B cell (primary cell): ENCODE measurements around the gene CTXN3. TPM values are rescaled to one million over a fixed set of nuclear protein-coding genes. Genes with fewer than 3 reads are reported as not detected.

Experiments
- ATAC-seq: fragments of 200-7000 bp; cut with Tn5 transposase; one replicate; pipeline ENCODE4 v1.10.0; 2021; ENCODE audit warnings: low read depth, mild to moderate bottlenecking, moderate number of reproducible peaks, moderate library complexity
- CTCF ChIA-PET: fragments of 350-600 bp; sonication (Branson Sonifier 250); formaldehyde crosslinking; loops from one replicate; lab custom pipeline; 2021; ENCODE audit warnings: antibody characterized with exemption, inconsistent platforms; lab: Charles Lee
- POLR2A ChIA-PET: fragments of 350-600 bp; sonication (Branson Sonifier 250); formaldehyde crosslinking; loops from one replicate; lab custom pipeline; 2021; ENCODE audit warnings: antibody characterized with exemption; lab: Charles Lee
- DNase-seq: peaks from one replicate; pipeline ENCODE4 v3.0.0; 2013
- H2AFZ ChIP-seq: 2 replicates; pipeline ENCODE4 v1.6.1; 2012; ENCODE audit warnings: mild to moderate bottlenecking, low read depth, low read length; ENCODE audit not compliant: insufficient read depth, poor library complexity, severe bottlenecking
- H3K27ac ChIP-seq, 2 donors: 1 replicate in 1 of 2; 2 replicates in 1 of 2; pipeline ENCODE4 v1.5.1; 2012 to 2013; ENCODE audit warnings: low read length in 2 of 2, mild to moderate bottlenecking in 2 of 2, moderate library complexity in 1 of 2
- H3K27me3 ChIP-seq, 4 experiments: fragments of 200-600 bp in 1 of 4; sonication (generic) in 1 of 4; replicated peaks in 1 of 4; 1 replicate in 2 of 4; 2 replicates in 2 of 4; pipeline versions ENCODE4 v1.6.1 to v1.7.0; 2013 to 2016; ENCODE audit warnings: low read length in 3 of 4, mild to moderate bottlenecking in 2 of 4, mixed read lengths in 1 of 4, moderate library complexity in 1 of 4; ENCODE audit not compliant: insufficient read depth in 4 of 4, control insufficient read depth in 3 of 4; ENCODE audit errors: control extremely low read depth in 1 of 4
- H3K36me3 ChIP-seq, 2 experiments: replicated peaks in 1 of 2; 1 replicate in 1 of 2; 2 replicates in 1 of 2; pipeline versions ENCODE4 v1.6.1 to v1.7.1; 2013; ENCODE audit warnings: low read length in 1 of 2; ENCODE audit not compliant: insufficient read depth in 2 of 2, control insufficient read depth in 1 of 2; ENCODE audit errors: control extremely low read depth in 1 of 2, extremely low read depth in 1 of 2
- H3K4me1 ChIP-seq, 2 donors: fragments of 200-600 bp in 1 of 2; sonication (generic) in 1 of 2; 1 replicate in 1 of 2; 2 replicates in 1 of 2; pipeline versions ENCODE4 v1.5.1 to v1.6.1; 2013 to 2017; ENCODE audit warnings: low read length in 2 of 2; ENCODE audit not compliant: control insufficient read depth in 2 of 2, insufficient read depth in 2 of 2
- H3K4me2 ChIP-seq: replicated peaks from 2 replicates; pipeline ENCODE3; 2012; ENCODE audit warnings: mild to moderate bottlenecking, low read depth, low read length; ENCODE audit not compliant: poor library complexity, severe bottlenecking
- H3K4me3 ChIP-seq, 5 experiments: fragments of 200-600 bp in 1 of 5; sonication (generic) in 1 of 5; 1 replicate in 3 of 5; 2 replicates in 2 of 5; pipeline versions ENCODE4 v1.5.1 to v1.7.0; 2011 to 2016; ENCODE audit warnings: low read length in 4 of 5, mild to moderate bottlenecking in 4 of 5, low read depth in 2 of 5, control low read depth in 1 of 5, moderate library complexity in 1 of 5; ENCODE audit not compliant: insufficient read depth in 1 of 5; ENCODE audit errors: control extremely low read depth in 1 of 5, extremely low read depth in 1 of 5
- H3K79me2 ChIP-seq: fragments of 200-600 bp; sonication (generic); one replicate; pipeline ENCODE4 v1.6.0; 2016; ENCODE audit warnings: low read length; ENCODE audit not compliant: control insufficient read depth, insufficient read depth
- H3K9ac ChIP-seq: fragments of 200-600 bp; sonication (generic); 2 replicates; pipeline ENCODE4 v1.6.1; 2017; ENCODE audit warnings: mild to moderate bottlenecking, low read length, moderate library complexity
- H3K9me3 ChIP-seq, 3 donors: one replicate each; pipeline versions ENCODE4 v1.6.1 to v1.7.1; 2013; ENCODE audit warnings: low read length in 2 of 3; ENCODE audit not compliant: control insufficient read depth in 2 of 3, insufficient read depth in 1 of 3; ENCODE audit errors: control extremely low read depth in 1 of 3
- H4K20me1 ChIP-seq: 2 replicates; pipeline ENCODE4 v1.6.0; 2012; ENCODE audit warnings: mild to moderate bottlenecking, low read length; ENCODE audit not compliant: insufficient read depth, control insufficient read depth, poor library complexity, severe bottlenecking
- H3K27ac Mint-ChIP-seq: one replicate; pipeline ENCODE4 v1.8.0; 2021; ENCODE audit warnings: mixed read lengths
- H3K27me3 Mint-ChIP-seq: one replicate; pipeline ENCODE4 v1.8.0; 2021; ENCODE audit warnings: mixed read lengths
- H3K4me1 Mint-ChIP-seq: one replicate; pipeline ENCODE4 v1.8.0; 2021; ENCODE audit warnings: mixed read lengths
- H3K4me3 Mint-ChIP-seq: one replicate; pipeline ENCODE4 v1.8.0; 2021; ENCODE audit warnings: mixed read lengths
- H3K9me3 Mint-ChIP-seq: one replicate; pipeline ENCODE4 v1.8.0; 2022; ENCODE audit warnings: mixed read lengths; ENCODE audit not compliant: insufficient read depth
- EZH2 ChIP-seq: IDR thresholded peaks from 2 replicates; pipeline ENCODE4 v1.6.1; 2012; ENCODE audit warnings: borderline replicate concordance, low read depth, mild to moderate bottlenecking, moderate library complexity, low read length; ENCODE audit not compliant: insufficient read depth, poor library complexity, severe bottlenecking
- WGBS: methylation state at CpG from one replicate; pipeline ENCODE4 v1.1.5; 2013; ENCODE audit warnings: missing lambda C conversion rate; ENCODE audit not compliant: insufficient coverage; 5-methylcytosine and 5-hydroxymethylcytosine counted together
- intact Hi-C: fragments of 100-400 bp; cut with micrococcal nuclease; formaldehyde crosslinking; loops from one replicate; pipeline ENCODE4 v1.10.0; 2022
- polyA plus RNA-seq: library from polyadenylated mRNA; depleted of rRNA; stranded (reverse); fragments of >200 nt; gene quantifications from 2 replicates; pipeline ENCODE4 v1.2.3, GENCODE V29; 2012
- total RNA-seq, 2 donors: library from RNA; stranded (reverse); fragments of 120-200 nt in 1 of 2; gene quantifications; 1 replicate in 1 of 2; 2 replicates in 1 of 2; pipeline versions ENCODE4 v1.2.3 to v1.2.4, GENCODE V29; 2013 to 2022
- TF ChIP-seq, protein P1 (sequence below): fragments of 200-600 bp; IDR thresholded peaks from one replicate; pipeline ENCODE4 v1.8.0; 2022; ENCODE audit warnings: antibody characterized with exemption, mild to moderate bottlenecking

The CTXN3 gene
- total and polyA plus RNA-seq, 2 donors (not counting 1 experiment from before 2014, with no cell fraction given), result not detected

DNA sequence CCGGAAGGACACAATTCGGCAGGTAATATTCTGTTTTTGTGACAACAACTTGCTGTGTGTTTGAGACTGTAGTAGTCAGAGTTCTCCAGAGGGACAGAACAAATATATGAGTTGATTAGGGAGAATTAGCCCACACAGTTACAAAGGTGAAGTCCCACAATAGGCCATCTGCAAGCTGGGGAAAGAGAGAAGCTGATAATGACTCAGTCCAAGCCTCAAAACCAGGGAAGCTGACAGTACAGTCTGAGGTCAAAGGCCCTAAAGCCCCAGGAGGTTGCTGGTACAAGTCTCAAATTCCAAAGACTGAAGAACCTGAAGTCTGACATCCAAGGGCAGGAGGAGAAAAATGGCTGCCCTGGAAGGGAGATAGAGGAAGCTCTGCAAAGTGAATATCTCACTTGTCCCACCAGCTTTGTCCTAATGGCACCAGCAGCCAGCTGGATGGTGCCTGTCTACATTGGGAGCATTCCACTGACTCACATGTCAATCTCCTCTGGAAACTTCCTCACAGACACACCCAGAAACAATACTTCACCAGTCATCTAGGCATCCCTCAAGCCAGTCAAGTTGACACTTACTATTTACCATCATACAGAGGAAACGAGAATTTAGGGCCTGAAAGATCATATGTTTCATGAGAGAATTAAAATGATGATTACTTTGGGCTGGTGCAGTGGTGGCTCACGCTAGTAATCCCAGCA is 36.3 kb upstream of the CTXN3 start:
- Histone ChIP-seq H3K4me2 (no peak overlapping the region), H3K27me3 (peaks cover 0 to 2% (median 0%) of the 10 kb centered on the region in 4 experiments), H3K4me3 (no peak overlapping the region), H3K36me3 (no peaks in the 10 kb centered on the region), H3K9ac (no peak overlapping the region), H3K4me1 (no peaks in the 10 kb centered on the region), H4K20me1 (no peaks in the 10 kb centered on the region), H3K9me3 (no peaks in the 10 kb centered on the region), H2AFZ (no peak overlapping the region), H3K27ac (no peak overlapping the region), H3K79me2 (no peaks in the 10 kb centered on the region)
- Mint-ChIP-seq H3K27me3 (peaks cover 3% of the 10 kb centered on the region), H3K9me3 (no peaks in the 10 kb centered on the region), H3K4me1 (no peaks in the 10 kb centered on the region), H3K27ac (no peak overlapping the region), H3K4me3 (no peak overlapping the region)
- WGBS, result 90% methylated on average over 3 of the region's 4 CpGs
- no peak for TF ChIP-seq EZH2
- TF ChIP-seq, protein P1, sequence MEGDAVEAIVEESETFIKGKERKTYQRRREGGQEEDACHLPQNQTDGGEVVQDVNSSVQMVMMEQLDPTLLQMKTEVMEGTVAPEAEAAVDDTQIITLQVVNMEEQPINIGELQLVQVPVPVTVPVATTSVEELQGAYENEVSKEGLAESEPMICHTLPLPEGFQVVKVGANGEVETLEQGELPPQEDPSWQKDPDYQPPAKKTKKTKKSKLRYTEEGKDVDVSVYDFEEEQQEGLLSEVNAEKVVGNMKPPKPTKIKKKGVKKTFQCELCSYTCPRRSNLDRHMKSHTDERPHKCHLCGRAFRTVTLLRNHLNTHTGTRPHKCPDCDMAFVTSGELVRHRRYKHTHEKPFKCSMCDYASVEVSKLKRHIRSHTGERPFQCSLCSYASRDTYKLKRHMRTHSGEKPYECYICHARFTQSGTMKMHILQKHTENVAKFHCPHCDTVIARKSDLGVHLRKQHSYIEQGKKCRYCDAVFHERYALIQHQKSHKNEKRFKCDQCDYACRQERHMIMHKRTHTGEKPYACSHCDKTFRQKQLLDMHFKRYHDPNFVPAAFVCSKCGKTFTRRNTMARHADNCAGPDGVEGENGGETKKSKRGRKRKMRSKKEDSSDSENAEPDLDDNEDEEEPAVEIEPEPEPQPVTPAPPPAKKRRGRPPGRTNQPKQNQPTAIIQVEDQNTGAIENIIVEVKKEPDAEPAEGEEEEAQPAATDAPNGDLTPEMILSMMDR, result no peak
- intact Hi-C loops, result no loop called here
- no peak for DNase-seq
- ChIA-PET CTCF (no interaction called here), POLR2A (no interaction called here)
- no peak for ATAC-seq

- peaks cover 0 to 2% (median 0%) of the 10 kb centered on the region in 4 experiments for H3K27me3 ChIP-seq
- H3K9me3 ChIP-seq, result peaks cover 0 to 2% (median 0%) of the 10 kb centered on the region in 3 donors
- Mint-ChIP-seq H3K9me3 (no peaks in the 10 kb centered on the region), H3K27ac (no peak overlapping the region), H3K4me1 (no peaks in the 10 kb centered on the region), H3K4me3 (no peak overlapping the region), H3K27me3 (peaks cover 3% of the 10 kb centered on the region)
- H4K20me1 ChIP-seq, result no peaks in the 10 kb centered on the region
- POLR2A ChIA-PET, result no interaction called here
- CTCF ChIA-PET, result no interaction called here
- no peak for DNase-seq
- no peak overlapping the region for H2AFZ ChIP-seq
- H3K9ac ChIP-seq, result no peak overlapping the region
- no peak overlapping the region for H3K4me3 ChIP-seq
- no peak for ATAC-seq
- TF ChIP-seq EZH2, result no peak
- TF ChIP-seq, protein P1, result no peak
- intact Hi-C loops, result no loop called here
- H3K27ac ChIP-seq, result no peak overlapping the region
- WGBS, result 78% methylated on average over 1 of the region's 2 CpGs
- no peaks in the 10 kb centered on the region for H3K79me2 ChIP-seq
- H3K4me1 ChIP-seq, result no peaks in the 10 kb centered on the region
- H3K4me2 ChIP-seq, result no peak overlapping the region
- H3K36me3 ChIP-seq, result no peaks in the 10 kb centered on the region
Measured at GRCh38 chr5:127615916-127616315, 33.0 kb upstream of the CTXN3 start.
